ENCODE measurements around the gene GET3. TPM values are rescaled to one million over a fixed set of nuclear protein-coding genes. Genes with fewer than 3 reads are reported as not detected.
"Not testable (repeated sequence)": the region's sequence is repeated elsewhere in the genome, so short reads cannot be mapped to it uniquely, and the experiment has no call there.

Gene GET3
- total RNA-seq, 2 experiments from 2014 or later = 90.8 to 91.0 TPM

- CTCF ChIA-PET = interaction anchor here (0.6 to 0.7 kb wide), 2 partner anchors 11 to 92 kb away, joined by 3 read pairs; no protein-coding TSS in a partner anchor
Measured at GRCh38 chr19:12711187-12711586, 26.1 kb upstream of the GET3 start.

GRCh38 chr19:12712077-12712476 is 25.2 kb upstream of the GET3 start:
- CTCF ChIA-PET = interaction anchor here (0.7 to 0.9 kb wide), 3 partner anchors 30 to 85 kb away, joined by 3 to 4 read pairs (median 3); no protein-coding TSS in a partner anchor
- POLR2A ChIA-PET = not testable (repeated sequence)

More at GRCh38 chr19:12711187-12711586, 26.1 kb upstream of the GET3 start:
- POLR2A ChIA-PET = interaction anchor here (1.9 kb wide), 1 partner anchor 14 kb away, joined by 5 read pairs; the partner anchor contains the start of gene FBXW9

DNA sequence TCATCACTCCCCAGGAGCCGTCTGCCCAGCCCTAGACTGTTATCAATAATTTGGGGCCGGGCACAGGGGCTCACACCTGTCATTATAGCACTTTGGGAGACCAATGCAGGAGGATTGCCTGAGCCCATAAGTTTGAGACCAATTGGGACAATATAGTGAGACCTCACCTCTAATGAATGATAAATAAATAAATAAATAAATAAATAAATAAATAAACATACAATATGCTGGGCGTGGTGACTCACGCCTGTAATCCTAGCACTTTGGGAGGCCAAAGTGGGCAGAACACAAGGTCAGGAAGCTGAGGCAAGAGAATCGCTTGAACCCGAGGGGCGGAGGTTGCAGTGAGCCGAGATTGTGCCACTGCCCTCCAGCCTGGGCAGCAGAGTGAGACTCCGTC is 24.0 kb upstream of the GET3 start:
- ChIA-PET POLR2A (interaction anchor here (1.3 kb wide), 1 partner anchor 8 kb away, joined by 4 read pairs; no protein-coding TSS in a partner anchor), CTCF (interaction anchor here (0.6 kb wide), 1 partner anchor 59 kb away, joined by 3 read pairs; no protein-coding TSS in a partner anchor)

- ChIA-PET CTCF (interaction anchor here (1.0 kb wide), 2 partner anchors 42 to 45 kb away, joined by 3 to 4 read pairs; no protein-coding TSS in a partner anchor), POLR2A (interaction anchor here (0.6 to 1.5 kb wide), 2 partner anchors 19 to 536 kb away, joined by 5 read pairs; no protein-coding TSS in a partner anchor)
Measured at GRCh38 chr19:12715102-12715501, 22.2 kb upstream of the GET3 start.

- ChIA-PET CTCF (interaction anchor here (1.0 to 1.8 kb wide), 3 partner anchors 25 to 44 kb away, joined by 3 to 5 read pairs (median 4); no protein-coding TSS in a partner anchor), POLR2A (interaction anchor here (0.6 to 1.5 kb wide), 2 partner anchors 18 to 537 kb away, joined by 5 read pairs; no protein-coding TSS in a partner anchor)
Measured at GRCh38 chr19:12715929-12716328, 21.4 kb upstream of the GET3 start.

DNA sequence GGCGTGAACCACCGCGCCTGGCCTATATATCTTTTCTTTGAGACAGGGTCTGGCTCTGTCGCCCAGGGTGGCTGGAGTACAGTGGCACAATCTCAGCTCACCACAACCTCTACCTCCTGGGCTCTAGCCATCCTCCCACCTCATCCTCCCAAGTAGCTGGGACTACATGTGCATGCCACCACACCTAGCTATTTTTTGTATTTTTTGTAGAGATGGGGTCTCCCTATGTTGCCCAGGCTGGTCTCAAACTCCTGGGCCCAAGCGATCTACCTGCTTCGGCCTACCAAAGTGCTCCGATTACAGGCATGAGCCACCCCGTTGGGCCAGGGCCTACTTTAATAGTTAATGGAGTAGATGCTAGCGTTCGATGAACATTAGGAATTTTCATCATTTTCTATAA is 17.0 kb upstream of the GET3 start:
- ChIA-PET POLR2A (no interaction called here), CTCF (interaction anchor here (1.3 kb wide), 1 partner anchor 13 kb away, joined by 4 read pairs; no protein-coding TSS in a partner anchor)

- POLR2A ChIA-PET = interaction anchor here (0.6 to 3.7 kb wide), 4 partner anchors 7 to 1286 kb away, joined by 3 to 39 read pairs (median 4); partner anchors contain the start of gene TRIR
- CTCF ChIA-PET = interaction anchor here (0.8 to 1.2 kb wide), 2 partner anchors 10 to 39 kb away, joined by 3 to 5 read pairs; no protein-coding TSS in a partner anchor
Measured at GRCh38 chr19:12720851-12721655, 16.2 kb upstream of the GET3 start.

DNA sequence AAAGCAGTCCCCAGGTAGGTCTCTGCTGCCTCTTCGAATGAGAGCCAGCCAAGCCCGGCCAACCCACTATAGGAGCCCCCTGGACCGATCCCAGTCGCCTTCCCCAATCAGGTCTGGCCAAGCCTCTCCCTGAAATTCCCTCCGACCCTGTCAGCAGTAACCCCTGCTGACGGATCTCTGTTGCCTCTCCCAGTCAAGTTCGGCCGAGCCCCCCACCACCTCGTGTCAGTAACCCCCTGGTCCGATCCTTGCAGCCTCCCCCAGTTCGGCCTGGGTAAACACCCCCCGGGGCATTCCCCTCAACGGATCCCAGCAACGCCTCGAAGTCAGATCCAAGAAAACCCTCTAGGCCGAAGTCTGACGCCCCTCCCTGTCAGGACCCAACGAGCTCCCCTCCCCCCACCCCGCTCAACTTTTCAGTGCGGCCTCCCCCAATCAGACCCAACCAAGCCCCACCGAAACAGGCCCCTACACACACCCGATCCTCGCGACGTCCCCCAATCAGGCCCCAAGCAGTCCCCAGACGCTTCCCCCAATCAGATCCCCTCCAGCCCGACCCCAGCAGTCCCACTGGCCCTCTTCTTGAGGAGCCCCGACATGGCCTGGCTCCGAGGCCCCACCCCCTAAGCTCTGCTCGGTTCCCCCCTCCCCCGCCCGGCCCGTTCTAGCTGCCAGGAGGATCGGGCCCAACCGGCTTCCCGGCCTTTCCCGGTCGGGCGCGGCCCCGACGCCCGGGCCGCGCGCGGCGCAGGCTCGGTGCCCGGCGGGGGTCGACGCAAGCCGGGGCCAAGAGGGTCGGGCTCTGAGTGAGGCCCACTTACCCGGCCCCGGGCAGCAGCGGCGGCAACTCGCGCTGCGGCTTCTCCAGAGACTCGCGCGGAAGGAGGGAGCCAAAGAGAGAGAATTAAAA is 15.4 kb upstream of the GET3 start:
- POLR2A ChIA-PET = interaction anchor here (0.6 to 3.7 kb wide), 6 partner anchors 8 to 1286 kb away, joined by 3 to 39 read pairs (median 6); partner anchors contain the start of gene TRIR
- CTCF ChIA-PET = interaction anchor here (0.6 to 2.5 kb wide), 8 partner anchors 11 to 420 kb away, joined by 3 to 13 read pairs (median 4); partner anchors contain the start of genes GET3, JUNB, RNASEH2A and TRIR

GRCh38 chr19:12722566-12723380 is 14.5 kb upstream of the GET3 start:
- ChIA-PET POLR2A (interaction anchor here (0.6 to 3.7 kb wide), 9 partner anchors 10 to 409 kb away, joined by 3 to 39 read pairs (median 7); partner anchors contain the start of genes DHPS, RNASEH2A and TRIR), CTCF (interaction anchor here (0.9 to 2.5 kb wide), 9 partner anchors 11 to 125 kb away, joined by 3 to 13 read pairs (median 3); partner anchors contain the start of genes GET3, JUNB, RNASEH2A and TRIR)

DNA sequence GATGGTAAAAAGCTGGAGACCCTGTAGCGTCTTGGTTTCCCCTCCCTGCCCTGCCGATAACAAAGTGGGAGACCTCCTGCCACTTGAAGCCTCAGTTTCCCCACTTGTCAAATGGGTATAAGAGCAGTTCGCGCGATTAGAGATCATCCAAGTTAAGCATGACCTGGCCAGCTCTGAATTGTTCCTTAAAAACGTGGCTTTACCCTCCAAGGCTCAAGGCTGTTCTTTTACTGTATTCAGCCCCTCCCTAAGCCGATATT is 14.0 kb upstream of the GET3 start:
- POLR2A ChIA-PET = interaction anchor here (0.6 to 3.7 kb wide), 8 partner anchors 10 to 409 kb away, joined by 3 to 39 read pairs (median 6); partner anchors contain the start of genes DHPS, RNASEH2A and TRIR
- CTCF ChIA-PET = interaction anchor here (0.9 to 2.5 kb wide), 8 partner anchors 10 to 125 kb away, joined by 3 to 13 read pairs (median 3); partner anchors contain the start of genes GET3, JUNB, RNASEH2A and TRIR

- ChIA-PET CTCF (interaction anchor here (1.1 to 2.5 kb wide), 6 partner anchors 9 to 54 kb away, joined by 3 to 13 read pairs (median 4); partner anchors contain the start of genes GET3 and TRIR), POLR2A (interaction anchor here (0.5 to 3.7 kb wide), 7 partner anchors 9 to 69 kb away, joined by 3 to 39 read pairs (median 4); partner anchors contain the start of genes DHPS and TRIR)
Measured at GRCh38 chr19:12723641-12724426, 13.5 kb upstream of the GET3 start, which contains the start of gene TNPO2. TSS of gene TNPO2 (minus strand) at chr19:12723932. CDS start at chr19:12720977, 2,955 bp downstream.

DNA sequence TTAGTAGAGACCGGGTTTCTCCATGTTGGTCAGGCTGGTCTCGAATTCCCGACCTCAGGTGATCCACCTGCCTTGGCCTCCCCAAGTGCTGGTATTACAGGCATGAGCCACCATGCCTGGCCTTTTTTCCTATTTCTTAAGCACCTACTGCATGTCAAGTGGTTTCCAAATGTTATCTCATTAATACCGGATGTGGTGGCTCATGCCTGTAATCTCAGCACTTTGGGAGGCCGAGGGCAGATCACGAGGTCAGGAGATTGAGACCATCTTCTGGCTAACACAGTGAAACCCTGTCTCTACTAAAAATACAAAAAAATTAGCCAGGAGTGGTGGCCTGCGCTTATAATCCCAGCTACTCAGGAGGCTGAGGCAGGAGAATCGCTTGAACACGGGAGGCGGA is 11.7 kb upstream of the GET3 start:
- ChIA-PET CTCF (interaction anchor here (0.7 to 1.1 kb wide), 4 partner anchors 7 to 35 kb away, joined by 3 to 11 read pairs (median 4); no protein-coding TSS in a partner anchor), POLR2A (interaction anchor here (0.6 kb wide), 1 partner anchor 42 kb away, joined by 3 read pairs; no protein-coding TSS in a partner anchor)

DNA sequence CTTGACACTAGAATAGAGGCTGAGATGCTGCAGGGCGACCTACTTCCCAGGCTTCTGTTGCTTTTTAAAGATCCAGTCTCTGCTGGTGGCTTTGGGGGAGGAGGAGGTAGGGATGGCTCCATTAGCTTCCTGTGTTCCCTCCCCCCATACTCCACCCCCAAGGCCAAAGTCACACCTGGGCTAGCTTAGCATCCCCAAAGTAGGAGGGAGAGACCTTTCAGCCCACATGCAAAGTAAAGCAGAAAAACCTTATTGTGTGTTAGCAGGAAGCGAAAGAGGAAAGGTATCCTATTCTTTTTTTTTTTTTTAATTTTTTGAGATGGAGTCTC is 10.3 kb upstream of the GET3 start:
- ChIA-PET CTCF (no interaction called here), POLR2A (interaction anchor here (0.7 kb wide), 1 partner anchor 8 kb away, joined by 3 read pairs; the partner anchor contains the start of gene TRIR)

- POLR2A ChIA-PET = no interaction called here
- CTCF ChIA-PET = no interaction called here
Measured at GRCh38 chr19:12727745-12728433, 9.4 kb upstream of the GET3 start.

DNA sequence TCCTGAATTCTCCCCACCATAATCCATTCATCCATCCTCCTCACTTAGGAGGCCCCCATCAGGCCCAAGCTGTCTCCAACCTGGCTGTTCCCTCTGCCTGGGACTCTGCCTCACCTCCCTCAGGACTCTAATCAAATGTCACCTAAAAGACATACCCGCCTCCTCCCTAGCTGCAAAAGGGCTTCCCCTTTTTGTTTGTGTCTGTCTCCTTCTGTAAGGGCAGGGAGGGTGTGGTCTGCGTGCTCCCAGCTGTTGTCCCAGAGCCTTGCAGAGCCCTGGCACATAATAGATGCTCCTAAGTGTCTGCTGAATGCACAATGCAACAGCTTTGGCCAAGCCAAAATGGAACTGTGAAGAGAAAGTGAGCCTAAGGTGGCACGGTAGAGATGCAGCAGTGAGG is 7.2 kb upstream of the GET3 start:
- ChIA-PET CTCF (no interaction called here), POLR2A (interaction anchor here (0.8 kb wide), 1 partner anchor 140 kb away, joined by 5 read pairs; no protein-coding TSS in a partner anchor)

GRCh38 chr19:12731337-12731736 is 6.0 kb upstream of the GET3 start:
- ChIA-PET POLR2A (interaction anchor here (3.8 kb wide), 1 partner anchor 9 kb away, joined by 39 read pairs; the partner anchor contains the start of gene TNPO2), CTCF (interaction anchor here (0.6 to 1.2 kb wide), 5 partner anchors 10 to 161 kb away, joined by 3 to 4 read pairs (median 3); no protein-coding TSS in a partner anchor)
